HL-60 (cell line): Measurements from ENCODE around the gene GOLGB1.

ENCODE experiments used
- DNase-seq, 2 experiments: peaks; one replicate each; pipeline ENCODE4 v3.0.0-alpha.2; 2010 to 2020; ENCODE audit warnings: low read depth in 1 of 2, low spot score in 1 of 2
- H3K27ac ChIP-seq: fragments of 250-450 bp; sonication (Bioruptor Pico); replicated peaks from 2 replicates; pipeline ENCODE4 v1.5.1; 2020; ENCODE audit warnings: mild to moderate bottlenecking, moderate library complexity
- H3K27me3 ChIP-seq: fragments of 250-450 bp; sonication (Bioruptor Pico); 2 replicates; pipeline ENCODE4 v1.5.1; 2021; ENCODE audit warnings: mild to moderate bottlenecking, moderate library complexity; ENCODE audit not compliant: insufficient read depth, poor library complexity, severe bottlenecking
- H3K4me3 ChIP-seq: replicated peaks from 2 replicates; pipeline ENCODE4 v1.5.1; 2011; ENCODE audit warnings: mild to moderate bottlenecking, control low read depth, low read length; ENCODE audit not compliant: insufficient read depth
- GABPA ChIP-seq: IDR thresholded peaks from 2 replicates; pipeline ENCODE4 v1.6.1; 2012; ENCODE audit warnings: low read depth
- POLR2AphosphoS5 ChIP-seq: IDR thresholded peaks from 2 replicates; pipeline ENCODE4 v1.6.1; 2012; ENCODE audit warnings: low read depth
- SPI1 ChIP-seq: IDR thresholded peaks from 2 replicates; pipeline ENCODE4 v1.6.1; 2012; ENCODE audit warnings: low read depth, mild to moderate bottlenecking, borderline replicate concordance
- TF ChIP-seq, protein P1 (sequence below): IDR thresholded peaks from 2 replicates; pipeline ENCODE4 v1.6.1; 2012; ENCODE audit warnings: low read depth; ENCODE audit not compliant: insufficient replicate concordance
- TF ChIP-seq, protein P2 (sequence below): IDR thresholded peaks from one replicate; pipeline ENCODE4 v1.5.1; 2011; ENCODE audit warnings: low read length, control low read depth, inconsistent platforms; ENCODE audit not compliant: insufficient read depth

Gene GOLGB1

DNA sequence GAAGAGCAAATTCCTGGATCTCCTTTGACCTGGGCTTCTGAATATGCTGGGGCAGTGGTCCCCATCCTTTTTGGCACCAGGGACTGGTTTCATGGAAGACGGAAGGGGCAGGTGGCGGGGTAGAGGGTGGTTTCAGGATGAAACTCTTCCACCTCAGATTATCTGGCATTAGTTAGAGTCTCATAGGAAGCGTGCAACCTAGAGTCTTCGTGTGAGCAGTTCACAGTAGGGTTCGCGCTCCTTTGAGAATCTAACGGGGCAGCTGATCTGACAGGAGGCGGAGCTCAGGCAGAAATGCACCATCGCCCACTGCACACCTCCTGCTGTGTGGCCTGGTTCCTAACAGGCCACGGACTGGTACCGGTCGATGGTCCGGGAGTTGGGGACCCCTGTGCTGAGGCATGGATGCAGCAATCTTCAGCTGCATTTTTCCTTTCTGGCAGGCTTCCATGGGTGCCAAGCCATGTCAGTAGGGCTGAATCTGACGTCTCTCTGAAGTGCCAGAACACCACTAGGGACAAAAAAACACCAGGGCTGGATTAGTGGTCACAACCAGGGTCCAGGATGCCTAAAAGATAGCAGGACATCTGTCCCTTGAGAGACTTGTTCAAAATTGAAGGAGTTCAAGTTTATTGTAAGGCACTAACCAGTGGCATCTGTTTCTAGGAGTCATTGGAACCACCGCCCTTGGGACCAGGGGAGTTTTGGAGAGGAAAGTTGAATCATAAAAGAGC lies 8.4 kb upstream of the GOLGB1 start:
- no peak overlapping the region for H3K4me3 ChIP-seq
- DNase-seq, result no peak
- no peaks in the 10 kb centered on the region for H3K27me3 ChIP-seq
- H3K27ac ChIP-seq, result no peak overlapping the region
- TF ChIP-seq SPI1, result no peak
- no peak for TF ChIP-seq POLR2AphosphoS5

DNA sequence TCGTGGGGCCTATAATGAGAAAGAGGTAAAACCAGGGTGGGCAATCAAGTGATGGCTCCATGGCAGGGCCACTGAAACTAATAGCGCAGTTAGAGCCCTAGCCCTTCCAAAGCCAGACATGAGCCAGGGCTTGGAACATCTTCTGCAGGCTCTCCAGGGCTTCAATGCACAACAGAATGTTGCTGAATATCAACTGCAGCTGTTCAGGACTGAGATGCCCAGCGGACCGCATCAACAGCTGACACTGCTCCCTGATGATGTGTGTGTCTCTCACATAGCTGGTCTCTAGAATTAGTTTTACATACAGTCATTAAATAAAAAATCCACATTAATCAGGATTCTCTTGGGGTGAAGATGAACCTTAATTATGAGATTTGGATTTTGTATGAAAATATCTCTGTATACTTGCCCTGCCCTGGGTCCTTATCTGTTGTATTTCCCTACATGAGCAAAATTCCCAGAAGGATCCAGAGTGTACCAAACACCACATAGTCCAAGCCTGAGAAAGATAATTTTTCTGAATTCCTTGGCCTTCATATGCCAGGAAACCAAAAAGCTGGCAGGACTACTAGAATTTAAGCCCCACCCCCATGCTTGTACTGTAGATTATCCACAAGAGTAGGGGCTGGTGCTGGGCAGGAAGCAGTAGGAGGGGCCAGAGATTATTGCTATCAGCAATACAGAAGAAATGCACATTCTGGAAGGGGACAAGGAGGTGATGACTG lies 7.7 kb upstream of the GOLGB1 start:
- no peak for DNase-seq
- no peak overlapping the region for H3K4me3 ChIP-seq

DNA sequence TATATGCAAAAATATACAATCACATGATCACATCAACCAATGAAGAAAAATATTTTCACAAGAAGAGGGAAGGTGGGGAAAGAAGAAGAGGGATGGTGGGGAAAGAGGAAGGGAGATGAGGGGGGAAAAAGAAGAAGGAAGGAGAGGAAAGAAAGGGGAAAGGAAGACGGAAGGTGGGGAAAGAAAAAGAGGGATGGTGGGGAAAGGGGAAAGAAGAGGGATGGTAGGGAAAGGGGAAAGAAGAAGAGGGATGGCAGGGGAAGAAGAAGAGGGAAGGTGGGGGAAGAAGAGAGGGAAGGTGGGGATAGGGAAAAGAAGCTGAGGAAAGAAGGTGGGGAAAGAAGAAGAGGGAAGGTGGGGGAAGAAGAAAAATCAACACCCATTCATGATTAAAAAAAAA lies 3.2 kb upstream of the GOLGB1 start:
- TF ChIP-seq GABPA (no peak), SPI1 (no peak), POLR2AphosphoS5 (no peak)
- TF ChIP-seq, protein P1, sequence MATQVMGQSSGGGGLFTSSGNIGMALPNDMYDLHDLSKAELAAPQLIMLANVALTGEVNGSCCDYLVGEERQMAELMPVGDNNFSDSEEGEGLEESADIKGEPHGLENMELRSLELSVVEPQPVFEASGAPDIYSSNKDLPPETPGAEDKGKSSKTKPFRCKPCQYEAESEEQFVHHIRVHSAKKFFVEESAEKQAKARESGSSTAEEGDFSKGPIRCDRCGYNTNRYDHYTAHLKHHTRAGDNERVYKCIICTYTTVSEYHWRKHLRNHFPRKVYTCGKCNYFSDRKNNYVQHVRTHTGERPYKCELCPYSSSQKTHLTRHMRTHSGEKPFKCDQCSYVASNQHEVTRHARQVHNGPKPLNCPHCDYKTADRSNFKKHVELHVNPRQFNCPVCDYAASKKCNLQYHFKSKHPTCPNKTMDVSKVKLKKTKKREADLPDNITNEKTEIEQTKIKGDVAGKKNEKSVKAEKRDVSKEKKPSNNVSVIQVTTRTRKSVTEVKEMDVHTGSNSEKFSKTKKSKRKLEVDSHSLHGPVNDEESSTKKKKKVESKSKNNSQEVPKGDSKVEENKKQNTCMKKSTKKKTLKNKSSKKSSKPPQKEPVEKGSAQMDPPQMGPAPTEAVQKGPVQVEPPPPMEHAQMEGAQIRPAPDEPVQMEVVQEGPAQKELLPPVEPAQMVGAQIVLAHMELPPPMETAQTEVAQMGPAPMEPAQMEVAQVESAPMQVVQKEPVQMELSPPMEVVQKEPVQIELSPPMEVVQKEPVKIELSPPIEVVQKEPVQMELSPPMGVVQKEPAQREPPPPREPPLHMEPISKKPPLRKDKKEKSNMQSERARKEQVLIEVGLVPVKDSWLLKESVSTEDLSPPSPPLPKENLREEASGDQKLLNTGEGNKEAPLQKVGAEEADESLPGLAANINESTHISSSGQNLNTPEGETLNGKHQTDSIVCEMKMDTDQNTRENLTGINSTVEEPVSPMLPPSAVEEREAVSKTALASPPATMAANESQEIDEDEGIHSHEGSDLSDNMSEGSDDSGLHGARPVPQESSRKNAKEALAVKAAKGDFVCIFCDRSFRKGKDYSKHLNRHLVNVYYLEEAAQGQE, result no peak
- TF ChIP-seq, protein P2, sequence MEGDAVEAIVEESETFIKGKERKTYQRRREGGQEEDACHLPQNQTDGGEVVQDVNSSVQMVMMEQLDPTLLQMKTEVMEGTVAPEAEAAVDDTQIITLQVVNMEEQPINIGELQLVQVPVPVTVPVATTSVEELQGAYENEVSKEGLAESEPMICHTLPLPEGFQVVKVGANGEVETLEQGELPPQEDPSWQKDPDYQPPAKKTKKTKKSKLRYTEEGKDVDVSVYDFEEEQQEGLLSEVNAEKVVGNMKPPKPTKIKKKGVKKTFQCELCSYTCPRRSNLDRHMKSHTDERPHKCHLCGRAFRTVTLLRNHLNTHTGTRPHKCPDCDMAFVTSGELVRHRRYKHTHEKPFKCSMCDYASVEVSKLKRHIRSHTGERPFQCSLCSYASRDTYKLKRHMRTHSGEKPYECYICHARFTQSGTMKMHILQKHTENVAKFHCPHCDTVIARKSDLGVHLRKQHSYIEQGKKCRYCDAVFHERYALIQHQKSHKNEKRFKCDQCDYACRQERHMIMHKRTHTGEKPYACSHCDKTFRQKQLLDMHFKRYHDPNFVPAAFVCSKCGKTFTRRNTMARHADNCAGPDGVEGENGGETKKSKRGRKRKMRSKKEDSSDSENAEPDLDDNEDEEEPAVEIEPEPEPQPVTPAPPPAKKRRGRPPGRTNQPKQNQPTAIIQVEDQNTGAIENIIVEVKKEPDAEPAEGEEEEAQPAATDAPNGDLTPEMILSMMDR, result no peak
- Histone ChIP-seq H3K27me3 (no peaks in the 10 kb centered on the region), H3K27ac (no peak overlapping the region), H3K4me3 (no peak overlapping the region)
- no peak for DNase-seq

More for the DNA sequence above, 7.7 kb upstream of the GOLGB1 start:
- Histone ChIP-seq H3K27ac (no peak overlapping the region), H3K27me3 (no peaks in the 10 kb centered on the region)
- TF ChIP-seq POLR2AphosphoS5 (no peak), SPI1 (no peak), GABPA (no peak)
- TF ChIP-seq, protein P1, result no peak
- TF ChIP-seq, protein P2, result no peak

DNA sequence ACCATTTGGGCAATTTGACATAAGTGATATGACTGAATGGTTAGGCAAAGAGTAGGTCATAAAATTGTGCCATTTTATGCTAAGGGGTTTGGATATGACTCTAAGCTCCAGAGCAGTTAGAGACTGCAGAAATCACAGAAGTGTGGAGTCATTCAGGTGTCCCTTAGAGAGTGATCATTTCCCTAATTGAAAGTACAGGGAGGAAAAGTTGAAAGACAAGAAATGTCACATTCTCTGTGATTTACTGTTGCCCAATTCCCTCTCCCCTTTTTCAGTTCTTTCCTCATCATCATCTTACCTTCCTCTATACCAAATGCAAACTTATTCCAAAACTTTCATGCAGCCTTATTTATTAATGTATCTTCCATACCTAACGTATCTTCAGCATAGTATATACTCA lies 2.7 kb upstream of the GOLGB1 start:
- Histone ChIP-seq H3K4me3 (no peak overlapping the region), H3K27ac (no peak overlapping the region), H3K27me3 (no peaks in the 10 kb centered on the region)
- TF ChIP-seq, protein P2, result no peak
- TF ChIP-seq GABPA, result no peak
- no peak for TF ChIP-seq SPI1
- TF ChIP-seq, protein P1, result no peak
- TF ChIP-seq POLR2AphosphoS5, result no peak
- no peak for DNase-seq
